Measurements from ENCODE around the gene SH3BP4. TPM values are rescaled to one million over a fixed set of nuclear protein-coding genes. Genes with fewer than 3 reads are reported as not detected.

SH3BP4 gene
- total and polyA plus RNA-seq, 2 of the 13 experiments (the other 11 are each of a cell fraction or from before 2014, with no cell fraction given) = 34.6 to 99.1 TPM

DNA sequence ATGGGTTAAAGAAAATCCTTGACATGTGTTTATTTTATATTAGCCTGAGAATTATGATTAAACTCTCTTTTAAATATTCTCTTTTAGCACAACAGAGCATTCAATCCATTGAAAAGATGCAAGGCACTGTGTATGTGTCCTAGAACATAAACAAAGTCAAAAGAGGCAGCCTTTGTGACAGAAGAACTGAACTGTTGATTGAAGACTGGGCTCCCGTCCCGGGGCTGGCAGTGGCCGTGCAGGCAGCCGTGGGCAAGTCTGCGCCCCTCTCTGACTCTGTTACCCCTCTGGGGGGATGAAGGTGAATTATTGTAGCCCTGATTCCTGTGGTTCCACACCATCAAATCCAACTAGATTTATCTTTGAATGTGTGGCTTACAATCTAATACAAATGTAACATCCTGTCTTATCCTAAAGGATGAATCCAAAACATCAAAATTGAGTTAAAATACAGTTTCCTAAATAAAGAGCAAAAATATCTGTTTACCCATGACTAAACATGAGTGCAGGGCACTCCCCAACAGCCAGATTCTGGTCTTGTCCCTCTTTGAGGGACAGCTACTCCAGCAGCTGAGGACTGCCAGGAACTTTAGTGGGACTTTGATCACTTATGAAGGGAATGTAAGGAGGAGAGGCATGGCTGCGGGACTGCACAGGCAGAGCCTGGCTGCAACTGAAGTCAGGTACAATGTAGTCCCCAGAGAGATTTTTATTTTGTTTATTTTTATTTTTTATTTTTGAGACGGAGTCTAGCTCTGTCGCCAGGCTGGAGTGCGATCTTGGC lies 37.3 kb upstream of the SH3BP4 start:
- WGBS (ENCODE audit: low lambda C conversion rate) = 56% methylated on average over 9 of the region's 9 CpGs
- BruUV-seq (replicated peaks) = no TSS peak
- TF ChIP-seq GPN1 (CRISPR knock-in tag; IDR thresholded peaks at IDR 0.05; ENCODE audit: borderline replicate concordance) = no peak
- no peak for TF ChIP-seq ZNF781 (CRISPR knock-in tag; IDR thresholded peaks at IDR 0.05; ENCODE audit: borderline replicate concordance, not compliant biosample characterization)
- no peak for TF ChIP-seq ZNF317 (CRISPR knock-in tag; IDR thresholded peaks at IDR 0.05)
- TF ChIP-seq ZNF383 (CRISPR knock-in tag; IDR thresholded peaks at IDR 0.05; ENCODE audit: borderline replicate concordance) = no peak
- TF ChIP-seq ZBTB7B (CRISPR knock-in tag; IDR thresholded peaks at IDR 0.05) = no peak
- peak; percentile 72 for TF ChIP-seq TEAD3 (CRISPR knock-in tag; optimal IDR thresholded peaks at IDR 0.05; ENCODE audit: borderline replicate concordance)
- no peak for TF ChIP-seq RXRA (CRISPR knock-in tag; IDR thresholded peaks at IDR 0.05)
- no peak for TF ChIP-seq ZNF44 (CRISPR knock-in tag; IDR thresholded peaks at IDR 0.05)
- no peak for TF ChIP-seq ZBTB3 (CRISPR knock-in tag; IDR thresholded peaks at IDR 0.05; ENCODE audit: borderline replicate concordance, low read depth)
- TF ChIP-seq PCBP2 (optimal IDR thresholded peaks at IDR 0.05; ENCODE audit: low read depth, low read length, poor library complexity, severe bottlenecking) = no peak
- TF ChIP-seq LCORL (IDR thresholded peaks at IDR 0.05) = no peak
- TF ChIP-seq LCORL (CRISPR knock-in tag; IDR thresholded peaks at IDR 0.05) = peak; percentile 22; the same call in 1 of the 2 replicates
- TF ChIP-seq, protein P1, sequence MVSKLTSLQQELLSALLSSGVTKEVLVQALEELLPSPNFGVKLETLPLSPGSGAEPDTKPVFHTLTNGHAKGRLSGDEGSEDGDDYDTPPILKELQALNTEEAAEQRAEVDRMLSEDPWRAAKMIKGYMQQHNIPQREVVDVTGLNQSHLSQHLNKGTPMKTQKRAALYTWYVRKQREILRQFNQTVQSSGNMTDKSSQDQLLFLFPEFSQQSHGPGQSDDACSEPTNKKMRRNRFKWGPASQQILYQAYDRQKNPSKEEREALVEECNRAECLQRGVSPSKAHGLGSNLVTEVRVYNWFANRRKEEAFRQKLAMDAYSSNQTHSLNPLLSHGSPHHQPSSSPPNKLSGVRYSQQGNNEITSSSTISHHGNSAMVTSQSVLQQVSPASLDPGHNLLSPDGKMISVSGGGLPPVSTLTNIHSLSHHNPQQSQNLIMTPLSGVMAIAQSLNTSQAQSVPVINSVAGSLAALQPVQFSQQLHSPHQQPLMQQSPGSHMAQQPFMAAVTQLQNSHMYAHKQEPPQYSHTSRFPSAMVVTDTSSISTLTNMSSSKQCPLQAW (CRISPR knock-in tag; IDR thresholded peaks at IDR 0.05) = 0 out of 2 replicates have a peak, but pooled peaks have one; percentile 6
- no peak for TF ChIP-seq MTF2 (CRISPR knock-in tag; IDR thresholded peaks at IDR 0.05; ENCODE audit: borderline replicate concordance)
- TF ChIP-seq BRD4 (CRISPR knock-in tag; IDR thresholded peaks at IDR 0.05) = no peak
- TF ChIP-seq JUNB (CRISPR knock-in tag; IDR thresholded peaks at IDR 0.05; ENCODE audit: borderline replicate concordance) = no peak
- TF ChIP-seq, protein P2, sequence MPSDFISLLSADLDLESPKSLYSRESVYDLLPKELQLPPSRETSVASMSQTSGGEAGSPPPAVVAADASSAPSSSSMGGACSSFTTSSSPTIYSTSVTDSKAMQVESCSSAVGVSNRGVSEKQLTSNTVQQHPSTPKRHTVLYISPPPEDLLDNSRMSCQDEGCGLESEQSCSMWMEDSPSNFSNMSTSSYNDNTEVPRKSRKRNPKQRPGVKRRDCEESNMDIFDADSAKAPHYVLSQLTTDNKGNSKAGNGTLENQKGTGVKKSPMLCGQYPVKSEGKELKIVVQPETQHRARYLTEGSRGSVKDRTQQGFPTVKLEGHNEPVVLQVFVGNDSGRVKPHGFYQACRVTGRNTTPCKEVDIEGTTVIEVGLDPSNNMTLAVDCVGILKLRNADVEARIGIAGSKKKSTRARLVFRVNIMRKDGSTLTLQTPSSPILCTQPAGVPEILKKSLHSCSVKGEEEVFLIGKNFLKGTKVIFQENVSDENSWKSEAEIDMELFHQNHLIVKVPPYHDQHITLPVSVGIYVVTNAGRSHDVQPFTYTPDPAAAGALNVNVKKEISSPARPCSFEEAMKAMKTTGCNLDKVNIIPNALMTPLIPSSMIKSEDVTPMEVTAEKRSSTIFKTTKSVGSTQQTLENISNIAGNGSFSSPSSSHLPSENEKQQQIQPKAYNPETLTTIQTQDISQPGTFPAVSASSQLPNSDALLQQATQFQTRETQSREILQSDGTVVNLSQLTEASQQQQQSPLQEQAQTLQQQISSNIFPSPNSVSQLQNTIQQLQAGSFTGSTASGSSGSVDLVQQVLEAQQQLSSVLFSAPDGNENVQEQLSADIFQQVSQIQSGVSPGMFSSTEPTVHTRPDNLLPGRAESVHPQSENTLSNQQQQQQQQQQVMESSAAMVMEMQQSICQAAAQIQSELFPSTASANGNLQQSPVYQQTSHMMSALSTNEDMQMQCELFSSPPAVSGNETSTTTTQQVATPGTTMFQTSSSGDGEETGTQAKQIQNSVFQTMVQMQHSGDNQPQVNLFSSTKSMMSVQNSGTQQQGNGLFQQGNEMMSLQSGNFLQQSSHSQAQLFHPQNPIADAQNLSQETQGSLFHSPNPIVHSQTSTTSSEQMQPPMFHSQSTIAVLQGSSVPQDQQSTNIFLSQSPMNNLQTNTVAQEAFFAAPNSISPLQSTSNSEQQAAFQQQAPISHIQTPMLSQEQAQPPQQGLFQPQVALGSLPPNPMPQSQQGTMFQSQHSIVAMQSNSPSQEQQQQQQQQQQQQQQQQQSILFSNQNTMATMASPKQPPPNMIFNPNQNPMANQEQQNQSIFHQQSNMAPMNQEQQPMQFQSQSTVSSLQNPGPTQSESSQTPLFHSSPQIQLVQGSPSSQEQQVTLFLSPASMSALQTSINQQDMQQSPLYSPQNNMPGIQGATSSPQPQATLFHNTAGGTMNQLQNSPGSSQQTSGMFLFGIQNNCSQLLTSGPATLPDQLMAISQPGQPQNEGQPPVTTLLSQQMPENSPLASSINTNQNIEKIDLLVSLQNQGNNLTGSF (CRISPR knock-in tag; IDR thresholded peaks at IDR 0.05) = no peak

More for the DNA sequence above, 37.3 kb upstream of the SH3BP4 start:
- in situ Hi-C loops (cut with HindIII; ENCODE audit: extremely low pct_ligation_motif_present, low pct_unique_long_range_greater_than_20kb) (no loop called here), intact Hi-C loops (cut with micrococcal nuclease; ENCODE audit: unreplicated experiment) (no loop called here)
- FAIRE-seq (peak; percentile 32), ATAC-seq (peak; percentile 93), DNase-seq (ENCODE audit: low spot score) (peak; percentile 48)
- Histone ChIP-seq H3K79me2 (ENCODE audit: insufficient read depth, low read length) (no peaks in the 10 kb centered on the region), H4K20me1 (ENCODE audit: insufficient read depth, low read length) (no peaks in the 10 kb centered on the region), H3K4me3 (replicated peaks in 1 of 3; ENCODE audit: insufficient read depth in 1 of 3, low read depth in 2 of 3, low read length in 3 of 3) (0 out of 6 replicates have a peak overlapping the region, but pooled peaks of 1 of the 3 experiments have one; percentile 4), H3K9ac (ENCODE audit: insufficient read depth, low read depth, low read length) (no peak overlapping the region), H3K36me3 (replicated peaks in 1 of 2; ENCODE audit: control insufficient read depth in 1 of 2, insufficient read depth in 2 of 2, low read length in 2 of 2) (no peaks in the 10 kb centered on the region), H3K4me2 (ENCODE audit: low read depth, low read length) (peak overlapping the region; percentile 38; the same call in 1 of the 2 replicates), H3K9me3 (ENCODE audit: low read length) (no peaks in the 10 kb centered on the region), H3K27ac (ENCODE audit: extremely low read length, insufficient read depth, low read length) (no peak overlapping the region), H3K27me3 (ENCODE audit: control insufficient read depth in 1 of 2, insufficient read depth in 2 of 2, low read length in 2 of 2) (peaks cover 0 to 5% of the 10 kb centered on the region in 2 experiments; a peak in 3 of 5 replicates), H2AFZ (ENCODE audit: low read length) (no peak overlapping the region), H3K4me1 (ENCODE audit: insufficient read depth, low read length) (peaks cover 45% of the 10 kb centered on the region)
- POLR2A ChIA-PET = interaction anchor here (1.1 kb wide), 1 partner anchor 62 kb away, joined by 3 read pairs; no protein-coding TSS in a partner anchor
- CTCF ChIA-PET (ENCODE audit: low intra/inter-chr PET ratio, low total read pairs) = no interaction called here

Measured in HepG2 (cell line).